OCI-LY7 (cell line): Measurements from ENCODE around the gene CHSY3. TPM values are rescaled to one million over a fixed set of nuclear protein-coding genes. Genes with fewer than 3 reads are reported as not detected.

Source experiments
- BruUV-seq: library from RNA; stranded (reverse); fragments of 400-500 nt; replicated peaks from 2 replicates; lab custom pipeline; 2021; lab: Mats Ljungman, UMichigan
- CTCF ChIA-PET: fragments of 300-600 bp; sonication (Branson Sonifier 250); formaldehyde crosslinking; loops from one replicate; lab custom pipeline; 2022; ENCODE audit warnings: antibody characterized with exemption; ENCODE audit not compliant: unreplicated experiment; lab: Charles Lee
- POLR2A ChIA-PET: fragments of 300-600 bp; sonication (Branson Sonifier 250); formaldehyde crosslinking; loops from one replicate; lab custom pipeline; 2022; ENCODE audit warnings: antibody characterized with exemption; lab: Charles Lee
- DNase-seq: peaks from one replicate; pipeline ENCODE4 v3.0.0-alpha.2; 2015; ENCODE audit warnings: low spot score
- H2AFZ ChIP-seq: fragments of 200-600 bp; sonication (generic), shearing (Covaris generic); 2 replicates; pipeline ENCODE4 v1.6.1; 2014; ENCODE audit warnings: mild to moderate bottlenecking, antibody characterized with exemption, low read length, moderate library complexity
- H3K27ac ChIP-seq: fragments of 200-600 bp; sonication (generic); 2 replicates; pipeline ENCODE4 v1.5.1; 2014; ENCODE audit warnings: mixed run types, low read depth, mild to moderate bottlenecking, moderate library complexity, low read length, inconsistent platforms; ENCODE audit not compliant: poor library complexity, severe bottlenecking
- H3K36me3 ChIP-seq: fragments of 200-600 bp; sonication (generic); 2 replicates; pipeline ENCODE4 v1.6.1; 2014; ENCODE audit warnings: mild to moderate bottlenecking, antibody characterized with exemption, low read length, moderate library complexity, mixed read lengths; ENCODE audit not compliant: insufficient read depth
- H3K4me1 ChIP-seq: fragments of 200-600 bp; sonication (generic); 2 replicates; pipeline ENCODE4 v1.5.1; 2014; ENCODE audit warnings: mild to moderate bottlenecking, low read length; ENCODE audit not compliant: insufficient read depth, poor library complexity, severe bottlenecking
- H3K4me2 ChIP-seq: fragments of 200-600 bp; sonication (generic); 2 replicates; pipeline ENCODE4 v1.6.1; 2014; ENCODE audit warnings: mild to moderate bottlenecking, low read length
- H3K4me3 ChIP-seq: fragments of 200-600 bp; sonication (generic); 2 replicates; pipeline ENCODE4 v1.5.1; 2014; ENCODE audit warnings: mild to moderate bottlenecking, low read depth, low read length; ENCODE audit not compliant: poor library complexity, severe bottlenecking
- H3K79me2 ChIP-seq: fragments of 200-600 bp; sonication (generic); 2 replicates; pipeline ENCODE4 v1.6.1; 2016; ENCODE audit warnings: low read depth, mild to moderate bottlenecking, low read length, moderate library complexity, mixed read lengths; ENCODE audit not compliant: insufficient read depth
- H3K9me2 ChIP-seq: fragments of 200-600 bp; sonication (generic); 2 replicates; pipeline ENCODE4 v1.6.1; 2016; ENCODE audit warnings: mild to moderate bottlenecking, low read length, mixed read lengths; ENCODE audit not compliant: insufficient read depth
- H3K9me3 ChIP-seq: fragments of 200-600 bp; sonication (generic); 2 replicates; pipeline ENCODE4 v1.6.1; 2014; ENCODE audit warnings: mild to moderate bottlenecking, mixed run types, low read length, mixed read lengths
- H4K20me1 ChIP-seq: fragments of 200-600 bp; sonication (generic); 2 replicates; pipeline ENCODE4 v1.6.1; 2014; ENCODE audit warnings: mild to moderate bottlenecking, antibody characterized with exemption, low read length, moderate library complexity, mixed read lengths; ENCODE audit not compliant: insufficient read depth
- CTCF ChIP-seq: fragments of 200-600 bp; sonication (generic); conservative IDR thresholded peaks from 2 replicates; pipeline ENCODE4 v1.5.1; 2014; ENCODE audit warnings: mild to moderate bottlenecking, antibody characterized with exemption, low read length, moderate library complexity, mixed read lengths
- EZH2phosphoT487 ChIP-seq: fragments of 200-600 bp; sonication (generic); IDR thresholded peaks from 2 replicates; pipeline ENCODE4 v1.6.1; 2018; ENCODE audit warnings: low read depth, borderline replicate concordance, mild to moderate bottlenecking, mixed run types, antibody characterized with exemption, low read length, moderate library complexity, mixed read lengths
- intact Hi-C: fragments of 100-400 bp; cut with micrococcal nuclease; formaldehyde crosslinking; loops from one replicate; pipeline ENCODE4 v1.10.0; 2022; ENCODE audit not compliant: unreplicated experiment
- total RNA-seq, 2 experiments: library from RNA; depleted of rRNA in 1 of 2; stranded (reverse); fragments of >200 nt in 1 of 2; shearing (Covaris generic) in 1 of 2; gene quantifications; 2 replicates each; pipeline ENCODE4 v1.2.3, GENCODE V29; 2014 to 2022

Gene CHSY3
- total RNA-seq, 2 experiments from 2014 or later: not detected

- Histone ChIP-seq H3K4me2 (no peak overlapping the region), H3K9me2 (no peaks in the 10 kb centered on the region), H3K9me3 (no peaks in the 10 kb centered on the region), H4K20me1 (no peaks in the 10 kb centered on the region), H3K27ac (no peak overlapping the region), H3K4me1 (no peaks in the 10 kb centered on the region), H3K36me3 (no peaks in the 10 kb centered on the region), H3K4me3 (no peak overlapping the region), H2AFZ (no peak overlapping the region), H3K79me2 (no peaks in the 10 kb centered on the region)
- no peak for TF ChIP-seq CTCF
- no peak for TF ChIP-seq EZH2phosphoT487
- intact Hi-C loops: loop anchor here (10.0 kb wide), 1 partner anchor 280 kb away; no protein-coding TSS in a partner anchor
- DNase-seq: no peak
- POLR2A ChIA-PET: no interaction called here
- CTCF ChIA-PET: no interaction called here
- no TSS peak for BruUV-seq
Observed at GRCh38 chr5:130104895-130105688, 200.8 kb downstream of the CHSY3 start.

GRCh38 chr5:130106480-130106879, 202.2 kb downstream of the CHSY3 start:
- intact Hi-C loops: loop anchor here (10.0 kb wide), 1 partner anchor 278 kb away; no protein-coding TSS in a partner anchor
- H3K36me3 ChIP-seq: no peaks in the 10 kb centered on the region
- POLR2A ChIA-PET: no interaction called here
- H3K4me3 ChIP-seq: no peak overlapping the region
- no peak for DNase-seq
- TF ChIP-seq EZH2phosphoT487 (no peak), CTCF (no peak)
- H3K79me2 ChIP-seq: no peaks in the 10 kb centered on the region
- H4K20me1 ChIP-seq: no peaks in the 10 kb centered on the region
- CTCF ChIA-PET: no interaction called here
- no peaks in the 10 kb centered on the region for H3K9me2 ChIP-seq
- H3K27ac ChIP-seq: no peak overlapping the region
- no peaks in the 10 kb centered on the region for H3K9me3 ChIP-seq
- H3K4me2 ChIP-seq: no peak overlapping the region
- BruUV-seq: no TSS peak
- no peaks in the 10 kb centered on the region for H3K4me1 ChIP-seq
- H2AFZ ChIP-seq: no peak overlapping the region

DNA sequence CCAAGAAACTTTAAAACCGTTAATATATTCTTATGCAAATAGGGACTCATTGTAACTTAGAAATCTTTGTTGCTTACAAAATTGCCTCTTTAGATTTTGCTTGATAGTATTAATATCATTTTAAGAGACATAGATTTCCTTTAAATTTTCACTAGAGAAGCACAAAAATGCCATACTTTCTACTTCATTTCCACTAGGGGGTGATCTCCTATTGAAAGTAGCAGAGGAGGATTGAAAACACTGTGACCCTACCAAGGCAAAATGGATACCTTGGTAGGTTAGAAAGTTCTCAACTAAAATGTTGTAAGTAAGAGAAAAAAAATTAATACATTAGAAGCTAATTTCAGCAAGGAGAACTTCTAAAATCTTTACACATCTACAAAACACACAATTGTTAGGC, 204.9 kb downstream of the CHSY3 start:
- ChIA-PET POLR2A (interaction anchor here (1.2 to 1.4 kb wide), 2 partner anchors 12 to 391 kb away, joined by 3 to 4 read pairs; no protein-coding TSS in a partner anchor), CTCF (no interaction called here)
- no TSS peak for BruUV-seq
- Histone ChIP-seq H3K9me3 (no peaks in the 10 kb centered on the region), H3K4me2 (no peak overlapping the region), H3K4me1 (no peaks in the 10 kb centered on the region), H3K36me3 (no peaks in the 10 kb centered on the region), H3K79me2 (no peaks in the 10 kb centered on the region), H2AFZ (no peak overlapping the region), H3K4me3 (no peak overlapping the region), H3K9me2 (no peaks in the 10 kb centered on the region), H4K20me1 (no peaks in the 10 kb centered on the region), H3K27ac (no peak overlapping the region)
- TF ChIP-seq CTCF: peak; percentile 89
- no peak for TF ChIP-seq EZH2phosphoT487
- peak; percentile 50 for DNase-seq
- intact Hi-C loops: loop anchor here (2.0 to 10.0 kb wide), 2 partner anchors 276 to 1002 kb away; no protein-coding TSS in a partner anchor
